SK-N-SH (cell line): Measurements from ENCODE around the gene TWNK. TPM values are rescaled to one million over a fixed set of nuclear protein-coding genes. Genes with fewer than 3 reads are reported as not detected.

Experiments used
- CTCF ChIA-PET: fragments of 300-600, 350-600 bp; formaldehyde crosslinking; extraction: SDS; loops from one replicate; lab custom pipeline; 2021; lab: Yijun Ruan, JAX
- POLR2A ChIA-PET: fragments of 350-600 bp; sonication (Branson Sonifier 250); formaldehyde crosslinking; extraction: SDS; loops from one replicate; lab custom pipeline; 2020; ENCODE audit warnings: antibody characterized with exemption, inconsistent platforms; lab: Yijun Ruan, JAX
- DNase-seq: peaks from one replicate; pipeline ENCODE4 v3.0.0; 2012
- H2AFZ ChIP-seq: fragments of 200-600 bp; sonication (generic); 2 replicates; pipeline ENCODE4 v1.8.1; 2016; ENCODE audit warnings: antibody characterized with exemption, mild to moderate bottlenecking, low read depth
- H3F3A ChIP-seq: fragments of 200-600 bp; sonication (generic); replicated peaks from 2 replicates; pipeline ENCODE3; 2016; ENCODE audit warnings: antibody characterized with exemption, mild to moderate bottlenecking; ENCODE audit not compliant: insufficient read depth
- H3K27ac ChIP-seq, 2 experiments: fragments of 200-500 bp in 1 of 2; fragments of 200-600 bp in 1 of 2; sonication (Bioruptor generic) in 1 of 2; sonication (generic), shearing (Covaris generic) in 1 of 2; 2 replicates each; pipeline versions ENCODE4 v1.5.1 to v1.6.1; 2014 to 2016; ENCODE audit warnings: low read depth in 2 of 2, inconsistent platforms in 1 of 2, low read length in 1 of 2, mild to moderate bottlenecking in 1 of 2, mixed read lengths in 1 of 2
- H3K27me3 ChIP-seq: fragments of 200-600 bp; sonication (generic), shearing (Covaris generic); 2 replicates; pipeline ENCODE4 v1.6.1; 2016; ENCODE audit warnings: mixed run types; ENCODE audit not compliant: insufficient read depth
- H3K36me3 ChIP-seq, 2 experiments: fragments of 200-500 bp in 1 of 2; fragments of 200-600 bp in 1 of 2; sonication (Bioruptor generic) in 1 of 2; sonication (generic) in 1 of 2; replicated peaks in 1 of 2; 2 replicates each; pipeline versions ENCODE3 to v1.5.1; 2014 to 2016; ENCODE audit warnings: low read length in 1 of 2, mild to moderate bottlenecking in 1 of 2; ENCODE audit not compliant: insufficient read depth in 2 of 2, control insufficient read depth in 1 of 2
- H3K4me1 ChIP-seq, 2 experiments: fragments of 200-500 bp in 1 of 2; fragments of 200-600 bp in 1 of 2; sonication (Bioruptor generic) in 1 of 2; sonication (generic), shearing (Covaris generic) in 1 of 2; 2 replicates each; pipeline versions ENCODE4 v1.5.1 to v1.6.1; 2014 to 2016; ENCODE audit warnings: low read depth in 1 of 2, low read length in 1 of 2, mixed run types in 1 of 2; ENCODE audit not compliant: insufficient read depth in 2 of 2, control insufficient read depth in 1 of 2
- H3K4me2 ChIP-seq: fragments of 200-600 bp; sonication (generic), shearing (Covaris generic); 2 replicates; pipeline ENCODE4 v1.6.1; 2017; ENCODE audit warnings: mixed run types
- H3K4me3 ChIP-seq, 2 experiments: fragments of 200-500 bp in 1 of 2; fragments of 200-600 bp in 1 of 2; sonication (Bioruptor generic) in 1 of 2; sonication (generic), shearing (Covaris generic) in 1 of 2; 2 replicates each; pipeline versions ENCODE4 v1.5.1 to v1.8.1; 2014 to 2016; ENCODE audit warnings: low read depth in 2 of 2, inconsistent platforms in 1 of 2, low read length in 1 of 2, mild to moderate bottlenecking in 1 of 2, mixed read lengths in 1 of 2, moderate library complexity in 1 of 2
- H3K79me2 ChIP-seq: fragments of 200-600 bp; sonication (generic); 2 replicates; pipeline ENCODE4 v1.8.1; 2017; ENCODE audit warnings: mild to moderate bottlenecking; ENCODE audit not compliant: insufficient read depth
- H3K9ac ChIP-seq: fragments of 200-600 bp; sonication (generic); 2 replicates; pipeline ENCODE4 v1.6.1; 2017; ENCODE audit warnings: mixed run types
- H3K9me2 ChIP-seq: fragments of 200-600 bp; sonication (generic); 2 replicates; pipeline ENCODE4 v1.6.1; 2017; ENCODE audit warnings: mixed run types
- H3K9me3 ChIP-seq: fragments of 200-600 bp; sonication (generic); 2 replicates; pipeline ENCODE4 v1.6.1; 2017; ENCODE audit warnings: mixed run types, mild to moderate bottlenecking, moderate library complexity
- H4K20me1 ChIP-seq: fragments of 200-600 bp; sonication (generic); 2 replicates; pipeline ENCODE4 v1.6.1; 2017; ENCODE audit warnings: mild to moderate bottlenecking, mixed run types; ENCODE audit not compliant: insufficient read depth
- CTCF ChIP-seq: fragments of 200-600 bp; sonication (generic); IDR thresholded peaks from 2 replicates; pipeline ENCODE4 v1.6.1; 2017; ENCODE audit warnings: antibody characterized with exemption, mild to moderate bottlenecking, moderate library complexity
- EZH2phosphoT487 ChIP-seq: fragments of 200-600 bp; sonication (generic); IDR thresholded peaks from 2 replicates; pipeline ENCODE4 v1.6.1; 2017; ENCODE audit warnings: low read depth, mixed run types, mild to moderate bottlenecking, antibody characterized with exemption, moderate library complexity, borderline replicate concordance
- FOSL2 ChIP-seq: IDR thresholded peaks from 2 replicates; pipeline ENCODE4 v1.4.0; 2012; ENCODE audit warnings: low read depth, mild to moderate bottlenecking, moderate library complexity, borderline replicate concordance
- FOXJ3 ChIP-seq: sonication (generic); formaldehyde crosslinking; IDR thresholded peaks from 2 replicates; pipeline ENCODE4 v1.5.1; 2020; ENCODE audit warnings: mild to moderate bottlenecking, missing genetic modification reagents
- GABPA ChIP-seq: IDR thresholded peaks from 2 replicates; pipeline ENCODE4 v1.4.0; 2012; ENCODE audit warnings: low read depth, mild to moderate bottlenecking
- MAX ChIP-seq: IDR thresholded peaks from 2 replicates; pipeline ENCODE4 v1.4.0; 2012; ENCODE audit warnings: low read depth
- MXI1 ChIP-seq: IDR thresholded peaks from 2 replicates; pipeline ENCODE4 v1.6.1; 2012; ENCODE audit warnings: mild to moderate bottlenecking, low read depth, low read length, improper control_type of control experiment
- NRF1 ChIP-seq: IDR thresholded peaks from 2 replicates; pipeline ENCODE4 v1.6.1; 2012; ENCODE audit warnings: low read depth, mild to moderate bottlenecking, low read length
- POLR2AphosphoS5 ChIP-seq: IDR thresholded peaks from 2 replicates; pipeline ENCODE4 v1.6.1; 2012; ENCODE audit warnings: low read depth, low read length
- RAD21 ChIP-seq: IDR thresholded peaks from 2 replicates; pipeline ENCODE4 v1.6.1; 2012; ENCODE audit warnings: mild to moderate bottlenecking, low read length
- RCOR1 ChIP-seq: fragments of 150-350 bp; IDR thresholded peaks from 2 replicates; pipeline ENCODE4 v1.6.1; 2017; ENCODE audit warnings: antibody characterized with exemption, low read length
- REST ChIP-seq: IDR thresholded peaks from 2 replicates; pipeline ENCODE4 v1.6.1; 2012; ENCODE audit warnings: mild to moderate bottlenecking, low read depth, low read length, moderate library complexity
- SMC3 ChIP-seq: IDR thresholded peaks from 2 replicates; pipeline ENCODE4 v1.6.1; 2012; ENCODE audit warnings: low read depth, low read length, improper control_type of control experiment
- TAF1 ChIP-seq: IDR thresholded peaks from 2 replicates; pipeline ENCODE4 v1.6.1; 2012; ENCODE audit warnings: low read depth, mild to moderate bottlenecking, low read length, moderate library complexity, borderline replicate concordance
- ZBTB33 ChIP-seq: IDR thresholded peaks from 2 replicates; pipeline ENCODE4 v1.4.0; 2012; ENCODE audit warnings: low read depth, borderline replicate concordance
- WGBS: methylation state at CpG from one replicate; pipeline ENCODE4 v1.1.6; 2017; ENCODE audit warnings: low lambda C conversion rate; 5-methylcytosine and 5-hydroxymethylcytosine counted together
- polyA plus RNA-seq, 3 experiments: library from polyadenylated mRNA; depleted of rRNA; stranded (reverse); fragments of >200 nt; gene quantifications; 2 replicates each; pipeline ENCODE4 v1.2.3, GENCODE V29; 2012

Gene TWNK
- polyA plus RNA-seq, 1 of the 3 experiments (the other 2 are of a cell fraction) = 16.4 TPM

- POLR2A ChIA-PET = interaction anchor here (1.3 kb wide), 1 partner anchor 30 kb away, joined by 4 read pairs; no protein-coding TSS in a partner anchor
- Histone ChIP-seq H3K9me2 (no peaks in the 10 kb centered on the region), H4K20me1 (no peaks in the 10 kb centered on the region), H3K36me3 (peaks cover 0 to under 1% of the 10 kb centered on the region in 2 experiments), H3K9me3 (no peaks in the 10 kb centered on the region), H3K79me2 (no peaks in the 10 kb centered on the region), H3K9ac (0 out of 2 replicates have a peak overlapping the region, but pooled peaks have one; percentile 16), H3K4me3 (no peak overlapping the region), H3K27ac (peak overlapping the region; percentile 18 to 76; a peak in 3 of 4 replicates), H3K4me2 (peak overlapping the region; percentile 38), H2AFZ (peak overlapping the region; percentile 57; the same call in 1 of the 2 replicates), H3F3A (peaks cover 18% of the 10 kb centered on the region), H3K27me3 (no peaks in the 10 kb centered on the region), H3K4me1 (peaks cover 8 to 26% of the 10 kb centered on the region in 2 experiments; a peak in 3 of 4 replicates)
- 28% methylated on average over 11 of the region's 14 CpGs for whole genome bisulfite sequencing
- TF ChIP-seq RAD21 (peak; percentile 77), EZH2phosphoT487 (no peak), REST (0 out of 2 replicates have a peak, but pooled peaks have one; percentile 32), FOXJ3 (CRISPR knock-in tag) (peak; percentile 27; the same call in 1 of the 2 replicates), CTCF (peak; percentile 97), TAF1 (0 out of 2 replicates have a peak, but pooled peaks have one; percentile 6), MAX (peak; percentile 76), POLR2AphosphoS5 (0 out of 2 replicates have a peak, but pooled peaks have one; percentile 15), MXI1 (peak; percentile 74), GABPA (no peak), RCOR1 (peak; percentile 62; the same call in 1 of the 2 replicates), NRF1 (no peak), FOSL2 (peak; percentile 58; the same call in 1 of the 2 replicates), SMC3 (peak; percentile 83), ZBTB33 (no peak)
- CTCF ChIA-PET = interaction anchor here (1.1 to 7.6 kb wide), 14 partner anchors 13 to 134 kb away, joined by 3 to 132 read pairs (median 5); partner anchors contain the start of genes LZTS2, PDZD7 and SFXN3
- peak; percentile 91 for DNase-seq
These were observed 25.4 kb downstream of the TWNK start for GRCh38 chr10:101012525-101013364.
